Inferior parietal cortex (tissue), 1 donor: ENCODE data around the gene OR8H3.
"Not testable (repeated sequence)": the region's sequence is repeated elsewhere in the genome, so short reads cannot be mapped to it uniquely, and the experiment has no call there.

Experiments
- DNase-seq: peaks from one replicate; pipeline ENCODE4 v3.0.0-alpha.2; 2016; ENCODE audit errors: extremely low spot score

Gene OR8H3, protein sequence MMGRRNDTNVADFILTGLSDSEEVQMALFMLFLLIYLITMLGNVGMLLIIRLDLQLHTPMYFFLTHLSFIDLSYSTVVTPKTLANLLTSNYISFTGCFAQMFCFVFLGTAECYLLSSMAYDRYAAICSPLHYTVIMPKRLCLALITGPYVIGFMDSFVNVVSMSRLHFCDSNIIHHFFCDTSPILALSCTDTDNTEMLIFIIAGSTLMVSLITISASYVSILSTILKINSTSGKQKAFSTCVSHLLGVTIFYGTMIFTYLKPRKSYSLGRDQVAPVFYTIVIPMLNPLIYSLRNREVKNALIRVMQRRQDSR

DNA sequence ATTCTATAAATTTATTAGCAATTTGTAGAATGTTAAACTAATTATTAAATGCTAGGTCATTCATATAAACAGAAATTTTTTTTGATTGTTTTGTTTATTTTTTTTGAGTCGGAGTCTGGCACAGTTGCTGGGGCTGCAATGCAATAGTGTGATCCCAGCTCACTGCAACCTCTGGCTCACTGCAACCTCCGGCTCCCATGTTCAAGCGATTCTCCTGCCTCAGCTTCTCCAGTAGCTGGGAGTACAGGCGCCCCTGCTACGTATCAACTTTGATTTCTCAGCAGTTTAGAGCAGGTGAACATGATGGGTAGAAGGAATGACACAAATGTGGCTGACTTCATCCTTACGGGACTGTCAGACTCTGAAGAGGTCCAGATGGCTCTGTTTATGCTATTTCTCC lies at the start of gene OR8H3:
TSS of gene OR8H3 (plus strand) at position 301 of the 400 bp plus-strand sequence. CDS start at position 301, 0 bp downstream.
- DNase-seq = no peak

DNA sequence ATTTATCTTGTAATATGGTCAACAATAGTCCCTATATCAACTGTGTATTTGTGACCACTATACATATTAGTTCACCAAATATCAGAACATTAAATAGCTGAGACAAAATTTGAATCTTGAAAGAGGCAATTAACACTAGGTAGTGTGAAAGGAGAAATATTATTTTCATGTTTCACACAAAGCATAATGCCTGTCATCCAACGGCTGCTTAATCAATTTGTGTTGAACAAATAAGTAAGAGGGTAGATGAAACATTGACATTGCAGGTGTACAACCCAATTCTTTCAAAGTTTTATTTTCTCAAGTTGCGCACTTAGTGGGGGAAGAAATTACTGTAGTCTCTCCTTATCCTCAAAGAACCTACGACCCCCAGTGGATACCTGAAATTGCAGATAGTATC lies 32.5 kb upstream of the OR8H3 start:
- DNase-seq = no peak

DNA sequence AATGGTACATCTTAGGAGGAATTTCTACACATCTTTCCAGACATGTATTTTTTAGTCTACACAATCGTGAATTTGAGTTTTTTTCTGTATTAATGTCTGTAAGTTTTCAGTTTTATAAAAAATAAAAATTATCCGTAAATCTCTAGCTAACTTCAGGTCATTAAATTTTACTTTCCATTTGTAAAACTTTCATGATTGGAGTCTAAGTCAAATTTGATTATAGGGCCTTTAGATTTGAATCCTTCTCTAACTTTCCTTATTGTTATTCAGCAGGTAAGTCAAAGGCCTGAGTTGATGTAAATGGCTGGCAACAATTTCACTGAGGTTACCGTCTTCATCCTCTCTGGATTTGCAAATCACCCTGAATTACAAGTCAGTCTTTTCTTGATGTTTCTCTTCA lies 29.2 kb upstream of the OR8H3 start, which contains the start of gene OR8I2:
TSS of gene OR8I2 (plus strand) at position 301 of the 400 bp plus-strand sequence. CDS start at position 301, 0 bp downstream.
- DNase-seq = no peak

DNA sequence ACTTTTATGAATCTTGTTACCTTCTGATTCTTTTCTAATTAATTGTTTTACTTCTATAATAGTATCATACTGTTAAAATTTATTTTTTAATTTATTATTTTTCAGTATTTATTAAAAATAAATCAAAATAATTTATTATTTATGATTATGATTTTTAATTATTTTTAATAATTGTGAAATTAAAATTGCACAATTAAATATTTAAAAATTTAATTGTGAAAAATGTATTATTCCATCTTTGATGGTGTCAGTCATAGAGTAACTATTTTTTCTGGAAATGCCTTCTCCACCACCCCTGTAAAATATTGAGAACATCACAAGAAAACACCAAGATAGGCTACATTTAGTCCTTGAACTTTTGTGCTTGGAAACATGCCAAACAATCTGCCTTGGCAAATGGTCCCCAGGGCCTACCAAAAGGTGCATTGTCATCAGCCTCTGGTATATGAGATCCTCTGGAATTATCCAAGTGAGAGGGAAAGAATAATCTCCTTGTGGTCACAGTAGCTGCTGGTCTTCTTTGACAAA lies 18.9 kb upstream of the OR8H3 start, which contains the start of gene OR8H2:
TSS of gene OR8H2 (plus strand) at position 478 of the 528 bp plus-strand sequence. CDS start 1,356 bp downstream, outside the sequence.
- DNase-seq = no peak

DNA sequence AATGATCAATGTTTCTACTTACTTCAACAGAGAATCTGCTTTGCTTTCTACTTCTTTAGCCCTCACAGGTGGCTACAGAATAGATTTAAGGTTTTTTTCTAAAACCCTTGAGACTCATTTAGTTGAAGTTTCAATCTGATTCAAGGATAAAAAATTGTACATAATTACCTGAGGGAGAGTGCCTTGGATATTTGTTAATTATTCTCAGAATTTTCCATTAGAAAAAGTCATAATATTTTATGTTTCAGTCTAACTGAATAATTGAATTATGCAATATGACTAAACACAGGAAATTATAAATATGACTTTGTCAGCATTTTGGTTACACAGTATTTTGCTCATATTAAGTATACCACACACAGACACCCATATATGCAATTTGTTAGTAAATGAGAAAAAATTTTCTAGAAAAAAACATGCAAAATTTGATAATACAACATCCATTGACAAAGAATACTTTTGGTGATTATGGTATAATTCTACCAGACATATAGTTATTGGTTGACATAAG lies 18.0 kb downstream of the OR8H3 start, which contains the start of gene OR8J3:
TSS of gene OR8J3 (minus strand) at position 51 of the 511 bp plus-strand sequence. CDS start 2,483 bp downstream, outside the sequence.
- no peak for DNase-seq

DNA sequence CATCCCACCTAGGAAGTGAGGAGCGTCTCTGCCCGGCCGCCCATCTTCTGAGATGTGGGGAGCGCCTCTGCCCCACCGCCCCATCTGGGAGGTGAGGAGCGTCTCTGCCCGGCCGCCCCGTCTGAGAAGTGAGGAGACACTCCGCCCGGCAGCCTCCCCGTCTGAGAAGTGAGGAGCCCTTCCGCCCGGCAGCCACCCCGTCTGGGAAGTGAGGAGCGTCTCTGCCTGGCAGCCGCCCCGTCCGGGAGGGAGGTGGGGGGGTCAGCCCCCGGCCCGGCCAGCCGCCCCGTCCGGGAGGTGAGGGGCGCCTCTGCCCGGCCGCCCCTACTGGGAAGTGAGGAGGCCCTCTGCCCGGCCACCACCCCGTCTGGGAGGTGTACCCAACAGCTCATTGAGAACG lies 21.5 kb downstream of the OR8H3 start:
- DNase-seq = not testable (repeated sequence)

DNA sequence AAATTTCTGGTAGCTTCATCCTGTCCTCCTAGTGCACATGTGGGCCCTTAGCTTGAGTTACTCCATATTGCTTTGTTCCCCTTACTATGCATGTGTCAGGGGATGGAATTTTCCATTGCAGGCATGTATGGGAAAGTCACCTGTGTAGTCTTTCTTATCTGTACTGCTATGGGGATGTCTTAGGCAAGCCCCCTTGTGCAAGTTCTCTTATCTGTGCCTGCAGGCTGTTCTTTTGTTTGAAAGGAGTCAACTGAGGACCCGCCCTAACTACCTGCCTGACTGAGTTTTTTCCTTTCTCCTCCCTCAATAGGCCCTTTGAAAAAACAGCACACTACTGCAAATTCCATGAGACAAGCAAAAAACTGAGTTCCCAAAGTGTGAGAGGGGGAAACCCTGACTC lies 29.2 kb downstream of the OR8H3 start:
- no peak for DNase-seq

DNA sequence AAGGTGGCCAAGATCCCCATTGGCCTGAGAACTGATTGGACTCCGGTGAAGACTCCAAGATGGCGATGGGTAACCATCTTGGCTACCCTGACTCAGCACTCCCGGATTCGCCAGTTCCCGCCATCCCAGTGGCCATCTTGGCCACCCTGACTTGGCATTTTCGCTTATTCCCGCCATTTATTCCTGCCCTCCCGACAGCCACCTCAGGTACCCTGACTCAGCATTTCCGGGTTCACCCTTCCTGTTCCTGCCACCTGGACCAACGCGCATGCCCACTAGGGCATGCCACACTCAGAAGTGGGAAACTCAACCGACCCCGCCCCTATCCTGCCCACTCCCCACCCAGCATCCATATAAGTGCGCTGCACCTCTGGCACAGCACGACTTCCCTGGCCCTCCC lies 30.2 kb downstream of the OR8H3 start:
- DNase-seq = no peak

DNA sequence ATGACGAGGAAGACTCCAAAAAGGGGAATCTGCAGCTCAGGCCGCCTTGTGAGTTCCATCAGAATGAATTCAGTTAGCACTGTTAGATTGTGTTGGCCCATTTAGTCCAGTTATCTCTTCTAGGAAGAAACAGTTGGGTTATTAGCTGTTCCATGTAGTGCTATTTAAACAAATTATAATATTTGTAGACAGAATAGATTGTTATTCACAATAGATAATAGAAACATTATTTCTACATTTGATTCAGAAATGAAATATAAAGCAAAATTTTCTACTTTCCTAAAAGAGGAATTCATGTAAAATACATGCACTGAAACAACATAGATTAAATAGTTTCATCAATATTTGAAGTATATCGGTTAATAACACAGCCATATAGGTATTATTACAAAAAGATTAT lies 38.0 kb downstream of the OR8H3 start, which contains the start of gene OR8K5:
TSS of gene OR8K5 (minus strand) at position 101 of the 400 bp plus-strand sequence. CDS start at position 101, 0 bp downstream.
- DNase-seq = no peak

DNA sequence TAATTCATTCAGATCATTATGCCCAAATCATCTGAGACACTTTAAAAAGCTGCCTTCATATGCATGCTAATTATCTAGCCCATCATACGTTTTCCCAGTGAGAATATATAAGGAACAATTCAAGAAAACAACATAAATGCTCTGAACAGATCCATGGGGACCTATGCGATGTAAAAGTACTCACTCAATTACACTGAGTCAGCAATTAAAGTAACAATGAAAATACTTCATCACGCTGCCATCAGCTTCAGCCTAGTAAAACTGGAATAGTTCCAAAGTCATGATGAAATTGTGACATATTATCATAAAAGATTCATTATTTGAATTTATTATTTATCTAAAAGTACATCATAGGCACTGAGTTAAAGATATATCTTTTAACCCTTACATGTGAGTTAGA lies 41.6 kb downstream of the OR8H3 start:
- no peak for DNase-seq

DNA sequence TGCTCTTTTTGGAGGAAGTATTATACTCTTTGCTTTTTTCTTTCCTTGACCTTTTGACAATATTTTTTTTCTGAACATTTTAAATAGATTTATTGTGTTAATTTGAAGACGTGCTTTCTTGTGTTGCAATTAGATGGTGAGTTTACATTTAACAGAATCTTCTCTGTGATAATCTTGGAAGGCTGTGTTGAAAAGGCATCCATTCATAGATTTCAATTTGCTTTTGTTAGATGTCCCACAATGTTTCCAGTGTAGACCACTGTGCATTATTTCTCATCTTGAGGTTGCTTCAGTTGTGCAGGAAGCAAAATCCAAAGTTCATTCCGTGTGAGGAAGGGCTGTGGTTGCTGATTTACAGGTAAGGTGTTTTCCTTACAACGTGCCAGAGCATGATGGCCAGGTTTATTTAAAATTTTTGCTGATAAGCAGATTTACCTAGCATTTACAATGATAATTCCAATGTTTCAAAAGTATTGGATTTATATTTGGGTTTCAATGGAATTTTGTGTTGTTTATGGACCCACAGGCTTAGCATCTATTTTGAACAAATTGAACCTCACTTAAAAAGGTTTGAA lies 50.2 kb downstream of the OR8H3 start:
- DNase-seq = no peak
